DMS153 treated with DMSO at 0.1 percent for 48 hours (cell line): ENCODE data around the gene S100A8.
"Not testable (repeated sequence)": the region's sequence is repeated elsewhere in the genome, so short reads cannot be mapped to it uniquely, and the experiment has no call there.

Experiments
- DNase-seq: peaks from one replicate; lab custom pipeline; 2025; ENCODE audit not compliant: unreplicated experiment; lab: John Stamatoyannopoulos, UW

The S100A8 gene

GRCh38 chr1:153390938-153391710 is at the start of gene S100A8:
TSS of gene S100A8 (minus strand) at chr1:153391073. CDS start at chr1:153390535, 538 bp downstream.
- no peak for DNase-seq

- no peak for DNase-seq
Measured at GRCh38 chr1:153439273-153439672, 48.4 kb upstream of the S100A8 start.

- DNase-seq, result no peak
Measured at GRCh38 chr1:153438599-153438998, 47.7 kb upstream of the S100A8 start.

GRCh38 chr1:153437236-153437635 is 46.4 kb upstream of the S100A8 start:
- no peak for DNase-seq

GRCh38 chr1:153434746-153435455 is 44.0 kb upstream of the S100A8 start:
- DNase-seq, result no peak

GRCh38 chr1:153432874-153433681 is 42.2 kb upstream of the S100A8 start:
- no peak for DNase-seq

GRCh38 chr1:153431928-153432327 is 41.1 kb upstream of the S100A8 start:
- no peak for DNase-seq

GRCh38 chr1:153431427-153431826 is 40.6 kb upstream of the S100A8 start:
- no peak for DNase-seq

- no peak for DNase-seq
Measured at GRCh38 chr1:153431002-153431401, 40.1 kb upstream of the S100A8 start.

GRCh38 chr1:153430561-153430960 is 39.7 kb upstream of the S100A8 start:
- no peak for DNase-seq

- no peak for DNase-seq
Measured at GRCh38 chr1:153430166-153430553, 39.3 kb upstream of the S100A8 start.

- peak; percentile 83 for DNase-seq
Measured at GRCh38 chr1:153429266-153430165, 38.6 kb upstream of the S100A8 start.

- no peak for DNase-seq
Measured at GRCh38 chr1:153428791-153429190, 37.9 kb upstream of the S100A8 start.

GRCh38 chr1:153428073-153428638 is 37.3 kb upstream of the S100A8 start:
- DNase-seq, result no peak

- no peak for DNase-seq
Measured at GRCh38 chr1:153426809-153427208, 35.9 kb upstream of the S100A8 start.

GRCh38 chr1:153422450-153423068 is 31.7 kb upstream of the S100A8 start:
- DNase-seq, result no peak

GRCh38 chr1:153420306-153420705 is 29.4 kb upstream of the S100A8 start:
- no peak for DNase-seq

GRCh38 chr1:153419436-153419793 is 28.5 kb upstream of the S100A8 start:
- DNase-seq, result not testable (repeated sequence)

- DNase-seq, result not testable (repeated sequence)
Measured at GRCh38 chr1:153418758-153419435, 28.0 kb upstream of the S100A8 start.
